Measurements from ENCODE around the gene E2F3. TPM values are rescaled to one million over a fixed set of nuclear protein-coding genes. Genes with fewer than 3 reads are reported as not detected.

The E2F3 gene
- total RNA-seq, 1 experiment from 2014 or later = 12.5 TPM

DNA sequence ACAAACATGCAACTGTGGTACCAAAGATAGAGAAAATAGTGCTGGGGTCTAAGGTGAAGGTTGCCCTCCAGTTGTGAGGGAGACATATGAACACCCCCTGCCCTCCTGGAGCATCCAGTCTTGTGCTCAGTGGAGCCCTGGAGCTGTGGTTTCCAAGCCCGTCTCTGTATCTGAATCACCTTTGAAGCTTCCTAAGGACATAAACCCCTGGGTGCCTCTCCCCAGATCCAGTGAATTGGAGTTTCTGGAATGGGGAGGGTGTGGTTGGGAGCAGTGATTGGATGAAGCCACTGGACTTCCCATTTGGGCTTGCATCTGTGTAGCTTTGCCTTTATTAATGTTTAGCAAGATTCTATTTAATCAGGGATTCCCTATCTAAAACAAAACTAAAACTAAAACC lies 22.4 kb upstream of the E2F3 start:
- no peaks in the 10 kb centered on the region for H3K27me3 ChIP-seq (ENCODE audit: control insufficient read depth, insufficient read depth, low read length)

DNA sequence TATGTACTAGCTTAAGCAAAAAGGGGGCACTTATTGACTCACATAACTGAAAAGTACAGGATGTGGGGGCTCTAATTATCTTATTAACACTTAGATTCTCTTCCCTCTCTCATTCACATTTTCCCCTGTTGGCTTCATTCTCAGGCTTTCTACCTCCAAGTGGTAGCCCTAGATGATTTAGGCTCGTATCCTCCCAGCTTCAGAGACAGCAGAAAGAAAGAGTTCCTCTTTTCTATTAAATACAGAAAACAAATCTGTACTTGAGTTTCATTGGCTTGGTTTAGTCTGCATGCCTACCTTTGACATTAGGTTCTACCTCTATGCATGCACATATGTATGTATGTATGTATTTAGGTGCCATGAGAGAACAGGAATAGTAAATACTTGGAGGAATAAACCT lies 15.5 kb upstream of the E2F3 start:
- Histone ChIP-seq H3K4me3 (ENCODE audit: insufficient read depth, low read depth, low read length) (no peak overlapping the region), H3K36me3 (replicated peaks; ENCODE audit: control insufficient read depth, insufficient read depth, low read length) (no peaks in the 10 kb centered on the region), H3K27me3 (ENCODE audit: control insufficient read depth, insufficient read depth, low read length) (no peaks in the 10 kb centered on the region)
- DNase-seq = no peak

More for the DNA sequence above, 22.4 kb upstream of the E2F3 start:
- DNase-seq = no peak
- H3K4me3 ChIP-seq (ENCODE audit: insufficient read depth, low read depth, low read length) = no peak overlapping the region
- no peaks in the 10 kb centered on the region for H3K36me3 ChIP-seq (replicated peaks; ENCODE audit: control insufficient read depth, insufficient read depth, low read length)

DNA sequence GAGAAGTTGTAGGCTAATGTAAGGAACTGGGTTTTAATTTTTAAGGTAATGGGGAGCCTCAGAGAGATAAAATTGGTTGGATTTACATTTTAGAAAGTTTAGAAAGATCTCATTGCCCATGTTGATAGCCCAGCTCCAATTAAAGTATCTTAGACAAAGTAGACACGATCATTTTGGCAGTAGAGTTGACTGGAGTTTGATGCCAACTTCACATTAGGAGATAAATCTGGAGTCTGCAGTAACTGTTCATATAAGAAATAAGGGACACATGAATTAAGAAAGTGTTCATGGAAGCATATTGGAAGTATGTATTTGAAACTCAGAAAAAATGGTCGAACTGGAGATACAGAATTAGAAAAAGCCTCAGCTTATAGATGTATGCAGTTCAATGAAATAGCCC lies 12.6 kb upstream of the E2F3 start:
- no peak overlapping the region for H3K4me3 ChIP-seq (ENCODE audit: insufficient read depth, low read depth, low read length)
- DNase-seq = no peak

DNA sequence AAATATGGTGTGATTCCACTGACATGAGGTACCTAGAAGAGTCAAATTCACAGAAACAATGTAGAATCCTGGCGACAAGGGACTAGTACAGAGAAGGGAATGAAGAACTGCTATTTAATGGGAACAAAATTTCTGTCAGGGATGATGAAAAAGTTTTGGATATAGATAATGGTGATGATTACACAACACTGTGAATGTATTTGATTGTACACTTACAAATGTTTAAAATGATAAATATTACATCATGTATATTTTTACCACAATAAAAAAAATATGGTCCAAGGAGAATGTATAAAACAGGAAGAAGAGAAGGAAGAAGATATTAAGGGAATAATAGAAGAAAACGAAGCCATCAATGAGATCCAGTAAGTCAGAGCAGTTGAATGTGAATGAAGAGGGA lies 8.4 kb upstream of the E2F3 start:
- H3K4me3 ChIP-seq (ENCODE audit: insufficient read depth, low read depth, low read length) = no peak overlapping the region
- no peaks in the 10 kb centered on the region for H3K36me3 ChIP-seq (replicated peaks; ENCODE audit: control insufficient read depth, insufficient read depth, low read length)
- no peaks in the 10 kb centered on the region for H3K27me3 ChIP-seq (ENCODE audit: control insufficient read depth, insufficient read depth, low read length)
- DNase-seq = no peak

More for the DNA sequence above, 12.6 kb upstream of the E2F3 start:
- Histone ChIP-seq H3K36me3 (replicated peaks; ENCODE audit: control insufficient read depth, insufficient read depth, low read length) (no peaks in the 10 kb centered on the region), H3K27me3 (ENCODE audit: control insufficient read depth, insufficient read depth, low read length) (no peaks in the 10 kb centered on the region)

DNA sequence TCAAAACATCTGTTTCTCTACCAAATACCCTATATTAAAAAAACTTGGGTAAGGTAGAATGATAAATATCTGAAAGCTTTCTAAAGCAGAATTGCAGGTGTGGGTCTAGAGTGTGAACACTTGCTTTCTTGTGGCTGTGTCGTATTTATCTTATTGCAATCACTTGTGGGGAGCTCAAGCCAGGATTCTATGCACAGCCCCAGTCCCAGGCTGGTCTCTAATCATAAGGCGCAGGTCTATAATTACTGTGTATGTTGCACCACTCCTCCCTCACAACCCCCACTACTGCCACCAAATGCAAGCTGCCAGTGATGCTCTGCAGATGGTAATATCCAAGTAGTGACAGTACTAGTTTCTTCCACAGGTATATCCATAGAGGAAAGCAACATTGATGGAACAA lies 2.2 kb upstream of the E2F3 start:
- no peaks in the 10 kb centered on the region for H3K36me3 ChIP-seq (replicated peaks; ENCODE audit: control insufficient read depth, insufficient read depth, low read length)
- no peak for DNase-seq
- H3K4me3 ChIP-seq (ENCODE audit: insufficient read depth, low read depth, low read length) = no peak overlapping the region
- H3K27me3 ChIP-seq (ENCODE audit: control insufficient read depth, insufficient read depth, low read length) = no peaks in the 10 kb centered on the region

DNA sequence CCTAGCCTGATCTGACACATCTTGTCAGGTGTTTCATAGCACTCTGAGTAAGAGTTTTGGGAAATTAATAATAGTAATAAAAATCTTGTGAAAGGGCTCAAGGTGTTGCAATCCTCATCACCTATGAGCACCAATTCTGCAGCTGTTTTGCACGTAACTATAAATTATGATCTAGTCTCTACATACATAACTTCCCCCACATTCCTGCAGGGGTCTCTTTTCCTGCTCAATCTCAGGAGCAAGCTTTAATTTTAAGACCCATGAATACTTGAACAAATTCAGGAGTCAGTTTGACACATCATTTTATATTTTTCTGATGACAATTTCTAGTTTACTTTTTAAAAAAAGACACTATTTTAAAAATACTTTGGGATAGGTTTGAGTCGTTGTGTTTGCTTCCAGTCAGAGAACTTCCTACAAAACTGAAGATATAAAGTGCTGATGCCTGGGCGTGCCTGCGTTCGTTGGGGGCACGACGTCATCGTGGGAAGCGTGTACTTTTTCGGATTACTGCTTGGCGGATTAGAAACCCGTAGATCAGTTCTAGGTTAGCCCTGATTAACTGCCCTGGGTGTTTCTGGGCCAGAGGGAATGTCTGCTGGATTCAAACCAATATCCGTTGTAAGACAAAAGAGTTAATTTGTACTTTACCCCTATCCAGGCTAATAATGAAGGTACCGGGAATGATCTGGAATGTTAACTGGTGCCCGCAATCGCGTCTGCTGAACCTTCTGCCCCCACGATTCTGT lies 1.0 kb upstream of the E2F3 start:
- Histone ChIP-seq H3K27me3 (ENCODE audit: control insufficient read depth, insufficient read depth, low read length) (no peaks in the 10 kb centered on the region), H3K4me3 (ENCODE audit: insufficient read depth, low read depth, low read length) (peak overlapping the region; percentile 67), H3K36me3 (replicated peaks; ENCODE audit: control insufficient read depth, insufficient read depth, low read length) (no peaks in the 10 kb centered on the region)
- peak; percentile 35 for DNase-seq

DNA sequence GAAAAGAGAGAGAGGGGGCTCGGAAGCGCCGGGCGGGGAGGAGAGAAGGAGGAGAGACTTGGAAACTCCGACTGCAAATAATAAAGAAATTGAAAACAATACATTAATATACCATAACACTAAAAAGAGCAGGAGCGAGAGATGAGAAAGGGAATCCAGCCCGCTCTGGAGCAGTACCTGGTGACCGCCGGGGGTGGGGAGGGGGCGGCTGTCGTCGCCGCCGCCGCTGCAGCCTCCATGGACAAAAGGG lies 338 bp downstream of the E2F3 start:
- Histone ChIP-seq H3K4me3 (ENCODE audit: insufficient read depth, low read depth, low read length) (peak overlapping the region; percentile 82), H3K27me3 (ENCODE audit: control insufficient read depth, insufficient read depth, low read length) (no peaks in the 10 kb centered on the region), H3K36me3 (replicated peaks; ENCODE audit: control insufficient read depth, insufficient read depth, low read length) (no peaks in the 10 kb centered on the region; the same call in 1 of the 2 replicates)
- peak; percentile 64 for DNase-seq

DNA sequence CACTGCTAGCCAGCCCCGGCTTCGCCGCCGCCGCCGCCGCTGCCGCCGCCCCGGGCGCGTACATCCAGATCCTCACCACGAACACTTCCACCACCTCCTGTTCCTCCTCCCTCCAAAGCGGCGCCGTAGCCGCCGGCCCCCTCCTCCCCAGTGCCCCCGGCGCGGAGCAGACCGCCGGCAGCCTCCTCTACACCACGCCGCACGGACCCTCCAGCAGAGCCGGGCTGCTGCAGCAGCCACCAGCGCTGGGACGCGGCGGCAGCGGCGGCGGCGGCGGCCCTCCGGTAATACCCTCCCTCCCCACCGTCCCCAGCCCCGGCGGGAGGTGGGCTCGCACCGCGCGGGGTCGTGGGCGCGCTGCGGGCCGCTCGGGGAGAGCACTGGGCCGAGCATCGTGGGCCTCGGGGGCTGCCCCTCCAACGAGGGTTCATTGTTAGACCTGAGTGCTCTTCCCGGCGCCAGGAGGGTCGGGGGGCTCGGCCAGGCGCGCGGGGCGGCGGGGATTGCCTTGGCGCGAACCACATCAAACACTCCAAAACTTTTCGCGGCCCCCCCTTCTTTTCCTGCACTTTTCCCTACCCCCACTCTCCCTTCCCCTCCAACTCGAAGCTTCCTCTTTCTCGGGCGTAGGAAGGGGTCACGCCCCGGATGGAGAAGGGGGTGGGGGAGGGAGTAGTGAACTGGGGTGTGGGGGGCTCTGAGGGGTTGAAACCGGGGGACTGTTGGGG lies 827 bp downstream of the E2F3 start:
- no peak for DNase-seq
- no peaks in the 10 kb centered on the region; the same call in 1 of the 2 replicates for H3K36me3 ChIP-seq (replicated peaks; ENCODE audit: control insufficient read depth, insufficient read depth, low read length)
- H3K4me3 ChIP-seq (ENCODE audit: insufficient read depth, low read depth, low read length) = peak overlapping the region; percentile 82
- no peaks in the 10 kb centered on the region for H3K27me3 ChIP-seq (ENCODE audit: control insufficient read depth, insufficient read depth, low read length)

DNA sequence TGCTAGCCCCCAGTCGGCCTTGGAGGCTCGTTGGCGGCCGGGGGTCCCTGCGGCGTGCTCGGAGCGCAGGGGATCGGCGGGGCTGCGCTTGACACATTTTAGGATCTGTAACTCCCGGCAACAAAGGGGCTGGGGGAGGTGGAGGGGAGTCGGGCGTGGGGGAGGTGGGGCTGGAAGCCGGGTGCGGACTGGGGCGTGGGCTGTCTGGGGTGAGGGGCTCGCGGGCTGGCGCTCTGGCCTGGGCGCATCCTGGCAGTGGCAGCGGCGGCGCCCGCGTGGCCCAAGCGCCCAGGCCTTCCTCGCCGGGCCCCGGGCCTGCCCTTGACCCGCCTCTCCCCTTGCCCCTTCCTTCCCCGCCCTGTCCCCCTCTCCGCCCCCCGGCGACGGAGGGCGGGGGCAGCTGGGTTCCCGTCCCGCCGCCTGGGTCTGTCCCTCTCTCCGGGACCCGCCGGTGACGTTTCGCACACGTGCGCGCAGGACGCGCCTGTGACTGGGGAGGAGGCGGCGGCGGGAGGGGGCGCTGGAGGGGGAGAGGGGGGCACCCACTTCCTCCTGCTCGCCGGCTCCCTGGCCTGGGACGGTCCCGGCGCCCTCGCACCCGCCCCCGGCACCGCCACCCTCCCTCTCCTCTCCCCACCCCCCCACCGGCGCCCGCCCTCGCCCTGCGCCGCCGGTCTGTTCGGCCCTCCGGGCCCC lies 1.5 kb downstream of the E2F3 start:
- Histone ChIP-seq H3K27me3 (ENCODE audit: control insufficient read depth, insufficient read depth, low read length) (no peaks in the 10 kb centered on the region), H3K36me3 (replicated peaks; ENCODE audit: control insufficient read depth, insufficient read depth, low read length) (no peaks in the 10 kb centered on the region; the same call in 1 of the 2 replicates), H3K4me3 (ENCODE audit: insufficient read depth, low read depth, low read length) (peak overlapping the region; percentile 82)
- DNase-seq = peak; percentile 92

DNA sequence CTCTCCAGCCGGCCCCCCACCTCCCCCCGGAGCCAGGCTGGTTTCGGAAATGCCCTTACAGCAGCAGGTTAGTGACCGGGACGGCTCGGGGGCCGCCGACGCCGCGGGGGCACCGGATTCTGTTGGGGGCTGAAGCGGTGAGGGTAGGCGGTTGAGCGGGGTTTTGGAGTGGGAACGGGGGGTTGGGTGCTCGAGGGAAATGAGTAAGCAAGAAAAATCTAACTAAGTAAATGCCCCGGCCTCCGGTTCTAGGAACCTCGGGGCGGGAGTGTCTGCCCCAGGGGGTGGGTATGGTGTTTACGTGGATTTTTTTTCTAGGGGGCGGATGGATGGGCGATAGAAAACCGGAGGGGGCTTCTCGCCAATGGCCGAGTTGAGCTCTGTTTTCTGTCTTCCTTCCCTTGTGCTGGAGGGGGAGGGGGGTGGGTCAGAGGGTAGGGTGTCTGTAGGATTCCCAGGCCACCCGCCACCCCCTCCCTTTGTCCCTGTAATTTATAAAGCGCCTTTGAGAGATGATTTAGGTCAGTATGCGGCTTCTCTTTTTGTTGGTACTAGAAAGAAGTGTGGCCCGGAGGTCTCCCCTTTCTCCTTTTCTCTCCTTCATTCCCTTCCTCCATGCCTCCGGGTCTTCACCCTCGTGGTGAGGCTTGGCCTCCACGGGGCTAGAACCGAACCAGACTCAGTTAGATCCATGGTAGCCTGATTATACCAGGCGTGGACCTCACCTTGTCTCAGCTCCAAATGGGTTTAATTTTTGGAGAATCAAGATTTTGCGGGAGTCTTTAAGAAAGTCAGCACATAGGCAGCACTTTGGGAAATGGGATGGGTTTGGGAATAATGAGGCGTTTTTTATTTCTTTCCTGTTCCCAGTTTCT lies 2.3 kb downstream of the E2F3 start:
- DNase-seq = peak; percentile 72
- peak overlapping the region; percentile 82 for H3K4me3 ChIP-seq (ENCODE audit: insufficient read depth, low read depth, low read length)
- no peaks in the 10 kb centered on the region; the same call in 1 of the 2 replicates for H3K36me3 ChIP-seq (replicated peaks; ENCODE audit: control insufficient read depth, insufficient read depth, low read length)
- H3K27me3 ChIP-seq (ENCODE audit: control insufficient read depth, insufficient read depth, low read length) = no peaks in the 10 kb centered on the region

DNA sequence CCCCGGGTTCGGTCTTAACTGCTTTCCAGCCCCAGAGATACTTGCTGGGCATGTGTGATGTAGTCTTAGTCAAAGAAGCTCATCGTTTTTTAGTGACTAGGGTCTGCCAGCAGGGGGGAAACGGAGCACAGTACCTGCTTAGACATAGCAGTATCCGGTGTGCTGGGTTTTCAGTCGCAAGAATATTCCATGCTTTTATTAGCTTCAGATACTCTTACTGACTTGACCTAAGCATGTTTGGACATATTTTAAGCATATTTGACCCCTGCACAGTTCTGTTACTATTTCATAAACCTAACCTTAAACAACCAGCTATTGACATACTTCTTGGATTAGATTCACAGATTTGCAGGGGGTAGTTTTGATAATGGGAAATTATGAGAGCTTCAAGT lies 3.0 kb downstream of the E2F3 start:
- Histone ChIP-seq H3K4me3 (ENCODE audit: insufficient read depth, low read depth, low read length) (peak overlapping the region; percentile 82), H3K27me3 (ENCODE audit: control insufficient read depth, insufficient read depth, low read length) (no peaks in the 10 kb centered on the region), H3K36me3 (replicated peaks; ENCODE audit: control insufficient read depth, insufficient read depth, low read length) (no peaks in the 10 kb centered on the region; the same call in 1 of the 2 replicates)
- DNase-seq = peak; percentile 30

DNA sequence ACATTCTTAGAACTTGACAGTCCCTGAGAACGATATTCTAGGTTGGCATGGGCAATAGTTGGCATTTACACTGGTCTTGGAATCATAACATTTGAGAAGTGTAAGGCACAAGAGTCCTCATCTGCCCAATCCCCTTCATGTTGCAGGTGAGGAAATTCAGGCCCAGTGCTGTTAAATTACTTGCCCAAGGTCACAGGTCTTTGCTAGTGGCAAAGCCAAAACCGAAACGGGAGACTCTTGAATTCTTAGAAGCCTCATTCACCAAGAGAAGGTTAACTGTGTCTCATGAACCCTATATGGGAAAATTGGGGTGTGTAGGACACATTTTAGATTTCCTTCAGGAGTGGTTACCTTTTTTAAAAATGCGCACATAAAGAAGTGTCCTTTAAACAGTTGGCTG lies 7.2 kb downstream of the E2F3 start:
- H3K4me3 ChIP-seq (ENCODE audit: insufficient read depth, low read depth, low read length) = no peak overlapping the region
- H3K27me3 ChIP-seq (ENCODE audit: control insufficient read depth, insufficient read depth, low read length) = no peaks in the 10 kb centered on the region
- DNase-seq = no peak
- H3K36me3 ChIP-seq (replicated peaks; ENCODE audit: control insufficient read depth, insufficient read depth, low read length) = no peaks in the 10 kb centered on the region; the same call in none of the 2 replicates

DNA sequence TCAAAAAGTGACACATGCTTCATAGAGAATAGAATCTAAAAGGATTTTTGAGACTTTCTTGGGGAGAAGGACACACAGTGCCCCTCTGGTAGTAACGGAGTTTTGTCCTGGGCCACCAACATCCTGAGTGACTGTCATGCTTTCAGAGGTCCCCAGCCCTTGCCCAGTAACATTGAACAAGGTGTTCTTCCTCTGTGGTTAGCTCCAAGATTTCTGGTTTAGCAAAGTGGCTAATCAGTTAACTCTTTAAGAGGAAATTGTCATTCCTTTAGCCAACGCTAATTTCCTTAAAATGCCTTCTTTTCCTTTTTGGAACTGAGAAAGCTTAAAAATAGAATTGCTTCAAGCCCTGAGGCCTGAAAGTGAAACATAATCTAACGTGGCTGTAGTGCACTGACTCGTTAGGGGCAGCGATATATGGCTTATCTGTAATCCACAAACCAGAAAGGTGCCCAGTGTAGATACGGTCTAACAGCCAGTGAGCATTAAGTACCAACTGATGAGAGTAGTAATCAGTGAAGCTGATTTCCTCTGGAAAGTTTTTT lies 7.8 kb downstream of the E2F3 start:
- H3K36me3 ChIP-seq (replicated peaks; ENCODE audit: control insufficient read depth, insufficient read depth, low read length) = peaks cover 1% of the 10 kb centered on the region
- no peak overlapping the region for H3K4me3 ChIP-seq (ENCODE audit: insufficient read depth, low read depth, low read length)
- DNase-seq = no peak
- H3K27me3 ChIP-seq (ENCODE audit: control insufficient read depth, insufficient read depth, low read length) = no peaks in the 10 kb centered on the region

DNA sequence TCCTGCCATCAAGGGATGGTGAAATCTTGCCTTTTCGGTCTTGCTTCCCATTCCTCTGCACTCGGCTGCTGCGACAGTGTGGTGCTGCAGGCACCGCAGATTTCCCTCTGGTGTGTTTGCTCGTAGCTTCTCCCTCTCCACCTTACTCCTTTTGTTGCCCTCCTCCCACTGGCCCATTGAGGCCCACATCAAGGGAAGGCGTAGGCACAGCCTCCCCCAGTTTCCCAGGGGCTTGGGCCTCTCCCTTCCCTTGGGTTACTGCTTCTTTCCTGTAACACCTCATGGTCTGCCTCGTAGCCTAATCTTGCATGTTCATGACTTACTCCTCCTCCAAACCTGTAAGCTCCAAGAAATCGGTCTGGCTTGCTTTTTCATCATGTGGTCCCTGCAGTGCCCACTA lies 9.9 kb downstream of the E2F3 start:
- DNase-seq = no peak
- H3K36me3 ChIP-seq (replicated peaks; ENCODE audit: control insufficient read depth, insufficient read depth, low read length) = peaks cover 1% of the 10 kb centered on the region

More for the DNA sequence above, 9.9 kb downstream of the E2F3 start:
- Histone ChIP-seq H3K4me3 (ENCODE audit: insufficient read depth, low read depth, low read length) (no peak overlapping the region), H3K27me3 (ENCODE audit: control insufficient read depth, insufficient read depth, low read length) (no peaks in the 10 kb centered on the region)

Measured in H7 (cell line).